ENCODE measurements around the gene SWI5. TPM values are rescaled to one million over a fixed set of nuclear protein-coding genes. Genes with fewer than 3 reads are reported as not detected.
"Not testable (repeated sequence)": the region's sequence is repeated elsewhere in the genome, so short reads cannot be mapped to it uniquely, and the experiment has no call there.

SWI5 gene
- total RNA-seq = 10 to 100 TPM; 33.4 to 46.9 TPM
- 27.5 TPM for polyA plus RNA-seq (2013, experiment 1 of 2)
- polyA plus RNA-seq (2013, experiment 2 of 2) = 28.4 TPM
- long read RNA-seq, experiment 1, transcript SWI5-203 (5 exons, 763 nt) = major isoform, 17 of 19 reads
- long read RNA-seq, experiment 1, partial matches to known transcripts = 1 of 19 reads
- long read RNA-seq, experiment 1, other reads (novel, unspliced or antisense) = 0 of 19 reads
- long read RNA-seq, experiment 2, transcript SWI5-203 (5 exons, 763 nt) = major isoform, 12 of 16 reads
- long read RNA-seq, experiment 2, partial matches to known transcripts = 1 of 16 reads
- long read RNA-seq, experiment 2, other reads (novel, unspliced or antisense) = 1 of 16 reads
- long read RNA-seq, experiment 3, transcript SWI5-203 (5 exons, 763 nt) = major isoform, 10 of 14 reads
- long read RNA-seq, experiment 3, partial matches to known transcripts = 3 of 14 reads
- long read RNA-seq, experiment 3, other reads (novel, unspliced or antisense) = 1 of 14 reads
- long read RNA-seq, experiment 4, transcript SWI5-201 (5 exons, 980 nt) = major isoform, 8 of 16 reads
- long read RNA-seq, experiment 4, partial matches to known transcripts = 2 of 16 reads
- long read RNA-seq, experiment 4, other reads (novel, unspliced or antisense) = 2 of 16 reads

- Histone ChIP-seq H3K9ac (ENCODE audit: extremely low read depth, low read length, poor library complexity, severe bottlenecking) (peak within 1 kb of the TSS; percentile 99), H3K27me3 (ENCODE audit: control insufficient read depth, insufficient read depth, low read length, poor library complexity, severe bottlenecking) (no peaks in the 10 kb centered on the region), H3K4me3 (ENCODE audit: low read length) (peak within 1 kb of the TSS; percentile 94), H3K27ac (ENCODE audit: low read depth, low read length) (peak within 1 kb of the TSS; percentile 83), H3K9me3 (ENCODE audit: control insufficient read depth, low read length) (no peaks in the 10 kb centered on the region), H3K36me3 (ENCODE audit: control insufficient read depth, insufficient read depth, low read length) (peaks cover 39% of the 10 kb centered on the region), H3K4me1 (ENCODE audit: control insufficient read depth, insufficient read depth, low read length) (no peaks in the 10 kb centered on the region)
- no peak for TF ChIP-seq CTCF (conservative IDR thresholded peaks at IDR 0.05)
- Mint-ChIP-seq H3K27ac (peak within 1 kb of the TSS; percentile 95), H3K9me3 (no peaks in the 10 kb centered on the region), H3K27me3 (ENCODE audit: insufficient read depth) (no peaks in the 10 kb centered on the region), H3K4me1 (peaks cover 16% of the 10 kb centered on the region), H3K4me3 (peak within 1 kb of the TSS; percentile 89), H3K36me3 (ENCODE audit: low read depth) (peaks cover 24% of the 10 kb centered on the region)
- peak; percentile 100 for DNase-seq
- 0 to 1% methylated on average over 26 to 38 of the region's 38 CpGs for WGBS, 2 experiments (ENCODE audit: insufficient coverage in 1 of 2, insufficient read length in 1 of 2)
Measured at GRCh38 chr9:128276008-128276573, at the start of gene SWI5. Gene SWI5 (plus strand): TSS chr9:128276276.

GRCh38 chr9:128226412-128226801 lies 49.7 kb upstream of the SWI5 start:
- H3K27ac Mint-ChIP-seq = no peak overlapping the region
- no peaks in the 10 kb centered on the region for H3K9me3 ChIP-seq (ENCODE audit: control insufficient read depth, low read length)
- no peaks in the 10 kb centered on the region for H3K27me3 ChIP-seq (ENCODE audit: control insufficient read depth, insufficient read depth, low read length, poor library complexity, severe bottlenecking)
- H3K4me1 ChIP-seq (ENCODE audit: control insufficient read depth, insufficient read depth, low read length) = no peaks in the 10 kb centered on the region
- DNase-seq = no peak
- no peak overlapping the region for H3K9ac ChIP-seq (ENCODE audit: extremely low read depth, low read length, poor library complexity, severe bottlenecking)
- no peak overlapping the region for H3K4me3 Mint-ChIP-seq
- no peaks in the 10 kb centered on the region for H3K27me3 Mint-ChIP-seq (ENCODE audit: insufficient read depth)
- WGBS, 2 experiments (ENCODE audit: insufficient coverage in 1 of 2, insufficient read length in 1 of 2) = 92 to 100% methylated on average over 4 to 5 of the region's 5 CpGs
- H3K4me1 Mint-ChIP-seq = no peaks in the 10 kb centered on the region
- no peak overlapping the region for H3K27ac ChIP-seq (ENCODE audit: low read depth, low read length)
- TF ChIP-seq CTCF (conservative IDR thresholded peaks at IDR 0.05) = no peak
- no peaks in the 10 kb centered on the region for H3K9me3 Mint-ChIP-seq
- H3K36me3 Mint-ChIP-seq (ENCODE audit: low read depth) = peaks cover 15% of the 10 kb centered on the region
- peaks cover 4% of the 10 kb centered on the region for H3K36me3 ChIP-seq (ENCODE audit: control insufficient read depth, insufficient read depth, low read length)
- H3K4me3 ChIP-seq (ENCODE audit: low read length) = no peak overlapping the region

- not testable (repeated sequence) for H3K27ac Mint-ChIP-seq; H3K36me3 ChIP-seq (ENCODE audit: control insufficient read depth, insufficient read depth, low read length); DNase-seq; H3K4me3 ChIP-seq (ENCODE audit: low read length); H3K4me1 Mint-ChIP-seq; H3K27me3 ChIP-seq (ENCODE audit: control insufficient read depth, insufficient read depth, low read length, poor library complexity, severe bottlenecking); H3K27ac ChIP-seq (ENCODE audit: low read depth, low read length); H3K4me1 ChIP-seq (ENCODE audit: control insufficient read depth, insufficient read depth, low read length); H3K27me3 Mint-ChIP-seq (ENCODE audit: insufficient read depth); H3K9me3 ChIP-seq (ENCODE audit: control insufficient read depth, low read length); H3K36me3 Mint-ChIP-seq (ENCODE audit: low read depth); H3K9me3 Mint-ChIP-seq; H3K4me3 Mint-ChIP-seq; H3K9ac ChIP-seq (ENCODE audit: extremely low read depth, low read length, poor library complexity, severe bottlenecking)
- WGBS, 2 experiments (ENCODE audit: insufficient coverage in 1 of 2, insufficient read length in 1 of 2) = 93 to 94% methylated on average over 3 to 7 of the region's 7 CpGs
Measured at GRCh38 chr9:128230897-128231296, 45.2 kb upstream of the SWI5 start.
